Panc1 (cell line): ENCODE measurements around the gene KRT5. TPM values are rescaled to one million over a fixed set of nuclear protein-coding genes. Genes with fewer than 3 reads are reported as not detected.
"Not testable (repeated sequence)": the region's sequence is repeated elsewhere in the genome, so short reads cannot be mapped to it uniquely, and the experiment has no call there.

Experiments used
- ATAC-seq: fragments of 200-7000 bp; cut with Tn5 transposase; 2 replicates; pipeline ENCODE4 v1.9.1; 2020; ENCODE audit warnings: mild to moderate bottlenecking, moderate library complexity
- BruUV-seq: library from RNA; stranded (reverse); fragments of 400-500 nt; replicated peaks from 2 replicates; lab custom pipeline; 2021; lab: Mats Ljungman, UMichigan
- CTCF ChIA-PET: fragments of 300-600 bp; sonication (Branson Sonifier 250); formaldehyde crosslinking; loops from one replicate; lab custom pipeline; 2022; ENCODE audit warnings: antibody characterized with exemption; lab: Charles Lee
- POLR2A ChIA-PET: fragments of 300-600 bp; sonication (Branson Sonifier 250); formaldehyde crosslinking; loops from one replicate; lab custom pipeline; 2022; ENCODE audit warnings: antibody characterized with exemption; lab: Charles Lee
- DNase-seq: peaks from one replicate; pipeline ENCODE4 v3.0.0-alpha.2; 2010; ENCODE audit warnings: low read depth, low spot score
- H3K27ac ChIP-seq: 2 replicates; pipeline ENCODE4 v1.5.1; 2011; ENCODE audit warnings: mild to moderate bottlenecking, low read length, inconsistent platforms
- H3K27me3 ChIP-seq: fragments of 200-500 bp; sonication (Bioruptor generic); 2 replicates; pipeline ENCODE4 v1.6.0; 2014; ENCODE audit warnings: low read length, inconsistent platforms; ENCODE audit not compliant: control insufficient read depth, insufficient read depth
- H3K36me3 ChIP-seq: fragments of 200-500 bp; sonication (Bioruptor generic); 2 replicates; pipeline ENCODE4 v1.5.1; 2014; ENCODE audit warnings: inconsistent platforms, mild to moderate bottlenecking, low read length, moderate library complexity; ENCODE audit not compliant: control insufficient read depth, insufficient read depth
- H3K4me1 ChIP-seq: 2 replicates; pipeline ENCODE4 v1.5.1; 2011; ENCODE audit warnings: inconsistent platforms, mild to moderate bottlenecking, low read length, moderate library complexity; ENCODE audit not compliant: control insufficient read depth, insufficient read depth
- H3K4me3 ChIP-seq, 2 experiments: 2 replicates each; pipeline ENCODE4 v1.5.1; 2011 to 2012; ENCODE audit warnings: low read depth in 2 of 2, low read length in 2 of 2, mild to moderate bottlenecking in 2 of 2, inconsistent platforms in 1 of 2, moderate library complexity in 1 of 2
- H3K9me3 ChIP-seq: fragments of 200-500 bp; sonication (Bioruptor generic); 2 replicates; pipeline ENCODE4 v1.5.1; 2014; ENCODE audit warnings: low read depth, mild to moderate bottlenecking, inconsistent platforms, low read length, moderate library complexity; ENCODE audit not compliant: control insufficient read depth, insufficient read depth
- CTCF ChIP-seq: fragments of 450-650 bp; IDR thresholded peaks from 2 replicates; pipeline ENCODE4 v1.5.1; 2017; ENCODE audit warnings: mild to moderate bottlenecking
- POLR2AphosphoS5 ChIP-seq: IDR thresholded peaks from 2 replicates; pipeline ENCODE4 v1.6.1; 2012; ENCODE audit warnings: mild to moderate bottlenecking, low read depth, low read length, moderate library complexity
- REST ChIP-seq, 2 experiments: IDR thresholded peaks; 2 replicates each; pipeline ENCODE4 v1.6.1; 2011 to 2012; ENCODE audit warnings: low read depth in 2 of 2, control low read depth in 1 of 2, low read length in 1 of 2, mild to moderate bottlenecking in 1 of 2, moderate library complexity in 1 of 2; ENCODE audit not compliant: insufficient read depth in 1 of 2
- SIN3A ChIP-seq: IDR thresholded peaks from 2 replicates; pipeline ENCODE4 v1.6.1; 2012; ENCODE audit warnings: low read depth, mild to moderate bottlenecking, low read length, moderate library complexity, borderline replicate concordance; ENCODE audit not compliant: insufficient read depth
- TCF7L2 ChIP-seq: IDR thresholded peaks from 2 replicates; pipeline ENCODE4 v1.6.1; 2011; ENCODE audit warnings: mild to moderate bottlenecking, low read depth, low read length, inconsistent platforms
- in situ Hi-C: cut with HindIII; loops from 2 replicates; pipeline ENCODE4 v1.10.0; 2016; ENCODE audit warnings: low sequenced_read_pairs, low pct_unique_long_range_greater_than_20kb
- intact Hi-C: fragments of 100-400 bp; cut with micrococcal nuclease; formaldehyde crosslinking; loops from one replicate; pipeline ENCODE4 v1.10.0; 2022; ENCODE audit not compliant: unreplicated experiment
- total RNA-seq: library from RNA; stranded (reverse); gene quantifications from one replicate; pipeline ENCODE4 v1.2.1, GENCODE V29; 2021; ENCODE audit not compliant: unreplicated experiment

Gene KRT5
- total RNA-seq, 1 experiment from 2014 or later = not detected

- DNase-seq (no peak), ATAC-seq (no peak)
- BruUV-seq = no TSS peak
- H3K36me3 ChIP-seq = no peaks in the 10 kb centered on the region
- intact Hi-C loops = no loop called here
- CTCF ChIA-PET = no interaction called here
- H3K4me3 ChIP-seq = no peak overlapping the region
- no peaks in the 10 kb centered on the region for H3K4me1 ChIP-seq
- POLR2A ChIA-PET = no interaction called here
- H3K27ac ChIP-seq = no peak overlapping the region
- TF ChIP-seq CTCF = no peak
- in situ Hi-C loops = no loop called here
- peaks cover 9% of the 10 kb centered on the region; the same call in 1 of the 2 replicates for H3K27me3 ChIP-seq
- H3K9me3 ChIP-seq = no peaks in the 10 kb centered on the region
Observed at GRCh38 chr12:52494518-52494917, 25.7 kb downstream of the KRT5 start.

GRCh38 chr12:52494100-52494499 is 26.1 kb downstream of the KRT5 start:
- ChIA-PET POLR2A (no interaction called here), CTCF (no interaction called here)
- DNase-seq = no peak
- H3K4me1 ChIP-seq = no peaks in the 10 kb centered on the region
- TF ChIP-seq POLR2AphosphoS5 (no peak), SIN3A (no peak), TCF7L2 (no peak)
- H3K4me3 ChIP-seq = no peak overlapping the region
- no peaks in the 10 kb centered on the region for H3K36me3 ChIP-seq
- in situ Hi-C loops = no loop called here
- H3K27ac ChIP-seq = no peak overlapping the region
- H3K9me3 ChIP-seq = no peaks in the 10 kb centered on the region
- intact Hi-C loops = no loop called here
- peaks cover 9% of the 10 kb centered on the region; the same call in 1 of the 2 replicates for H3K27me3 ChIP-seq
- no TSS peak for BruUV-seq
- ATAC-seq = no peak

DNA sequence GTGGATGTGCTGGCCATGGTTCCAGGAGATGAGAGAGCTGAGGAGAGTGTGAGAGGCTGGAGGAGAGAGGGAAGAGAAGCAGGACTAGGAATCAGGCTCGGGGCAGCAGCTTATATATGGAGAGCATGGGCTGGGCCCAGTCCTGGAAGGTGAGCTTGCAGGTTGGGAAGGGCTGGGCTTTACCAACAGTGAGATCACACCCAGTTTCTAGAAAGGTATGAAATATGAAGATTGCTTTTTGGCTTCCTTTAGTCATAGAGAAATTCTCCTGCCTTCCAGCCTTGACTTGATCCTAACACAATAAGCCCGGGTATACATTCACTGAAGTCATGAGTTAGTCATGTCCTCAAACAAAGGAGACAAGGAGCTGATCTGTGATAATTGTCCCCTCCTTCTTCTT is 27.0 kb downstream of the KRT5 start, which contains the start of gene KRT6A:
TSS of gene KRT6A (minus strand) at position 86 of the 400 bp plus-strand sequence. CDS start at position 17, 69 bp downstream.
- no peak within 1 kb of the TSS for H3K4me3 ChIP-seq
- H3K36me3 ChIP-seq = no peaks in the 10 kb centered on the region
- ATAC-seq (no peak), DNase-seq (no peak)
- ChIA-PET POLR2A (no interaction called here), CTCF (no interaction called here)
- H3K27ac ChIP-seq = no peak within 1 kb of the TSS
- intact Hi-C loops (no loop called here), in situ Hi-C loops (no loop called here)
- no peaks in the 10 kb centered on the region for H3K4me1 ChIP-seq
- H3K9me3 ChIP-seq = no peaks in the 10 kb centered on the region
- BruUV-seq = no TSS peak
- TF ChIP-seq TCF7L2 = no peak
- no peak for TF ChIP-seq CTCF
- TF ChIP-seq REST (IDR thresholded peaks at IDR 0.05; ENCODE audit: insufficient read depth in 1 of 2, low read depth in 2 of 2, low read length in 1 of 2) = no peak
- H3K27me3 ChIP-seq = peaks cover 7% of the 10 kb centered on the region; the same call in 1 of the 2 replicates

- CTCF ChIA-PET, POLR2A ChIA-PET, intact Hi-C loops, H3K27ac ChIP-seq, ATAC-seq, H3K4me1 ChIP-seq, H3K27me3 ChIP-seq, DNase-seq, H3K9me3 ChIP-seq, in situ Hi-C loops, BruUV-seq, H3K4me3 ChIP-seq, H3K36me3 ChIP-seq: not testable (repeated sequence)
Observed at GRCh38 chr12:52492405-52492804, 27.8 kb downstream of the KRT5 start.

- H3K4me1 ChIP-seq, intact Hi-C loops, BruUV-seq, ATAC-seq, POLR2A ChIA-PET, DNase-seq, CTCF ChIA-PET, H3K27me3 ChIP-seq, H3K27ac ChIP-seq, in situ Hi-C loops, H3K4me3 ChIP-seq, H3K9me3 ChIP-seq, H3K36me3 ChIP-seq: not testable (repeated sequence)
Observed at GRCh38 chr12:52491495-52491894, 28.7 kb downstream of the KRT5 start.
